Fibroblast of lung (primary cell): ENCODE data around the gene KAT8. TPM values are rescaled to one million over a fixed set of nuclear protein-coding genes. Genes with fewer than 3 reads are reported as not detected.

Experiments used
- DNase-seq, 2 donors: peaks; one replicate each; pipeline versions ENCODE4 v3.0.0 to v3.0.0-alpha.2; 2010; ENCODE audit warnings: low read depth in 2 of 2
- H2AFZ ChIP-seq: 2 replicates; pipeline ENCODE4 v1.5.1; 2012; ENCODE audit warnings: low read length, control low read depth, inconsistent platforms
- H3K27ac ChIP-seq: 2 replicates; pipeline ENCODE4 v1.5.1; 2011; ENCODE audit warnings: low read length, control low read depth; ENCODE audit not compliant: insufficient read depth
- H3K27me3 ChIP-seq: 2 replicates; pipeline ENCODE4 v1.5.1; 2011; ENCODE audit warnings: mild to moderate bottlenecking, low read length; ENCODE audit not compliant: control insufficient read depth, insufficient read depth
- H3K36me3 ChIP-seq: 2 replicates; pipeline ENCODE4 v1.5.1; 2011; ENCODE audit warnings: low read length; ENCODE audit not compliant: control insufficient read depth, insufficient read depth
- H3K4me1 ChIP-seq: 2 replicates; pipeline ENCODE4 v1.5.1; 2011; ENCODE audit warnings: low read length; ENCODE audit not compliant: control insufficient read depth, insufficient read depth; ENCODE audit errors: extremely low read depth
- H3K4me2 ChIP-seq: 2 replicates; pipeline ENCODE4 v1.5.1; 2011; ENCODE audit warnings: low read length, control low read depth; ENCODE audit not compliant: insufficient read depth; ENCODE audit errors: extremely low read depth
- H3K4me3 ChIP-seq, 4 experiments: fragments of 200-600 bp in 1 of 4; sonication (generic) in 1 of 4; replicated peaks in 1 of 4; 2 replicates each; pipeline ENCODE4 v1.5.1; 2011 to 2016; ENCODE audit warnings: low read length in 4 of 4, low read depth in 3 of 4, mild to moderate bottlenecking in 3 of 4, control low read depth in 2 of 4, inconsistent platforms in 1 of 4, mixed read lengths in 1 of 4; ENCODE audit not compliant: insufficient read depth in 1 of 4; ENCODE audit errors: control extremely low read depth in 1 of 4
- H3K79me2 ChIP-seq: 2 replicates; pipeline ENCODE4 v1.5.1; 2012; ENCODE audit warnings: mild to moderate bottlenecking, low read length, inconsistent platforms; ENCODE audit not compliant: control insufficient read depth, insufficient read depth
- H3K9ac ChIP-seq: 2 replicates; pipeline ENCODE4 v1.5.1; 2011; ENCODE audit warnings: mild to moderate bottlenecking, low read length, control low read depth; ENCODE audit not compliant: insufficient read depth
- H3K9me3 ChIP-seq: 2 replicates; pipeline ENCODE4 v1.5.1; 2012; ENCODE audit warnings: low read depth, low read length; ENCODE audit not compliant: control insufficient read depth, insufficient read depth
- H4K20me1 ChIP-seq: 2 replicates; pipeline ENCODE4 v1.5.1; 2011; ENCODE audit warnings: low read length; ENCODE audit not compliant: control insufficient read depth, insufficient read depth; ENCODE audit errors: extremely low read depth
- CTCF ChIP-seq, 2 donors: IDR thresholded peaks in 1 of 2; conservative IDR thresholded peaks in 1 of 2; 1 replicate in 1 of 2; 2 replicates in 1 of 2; pipeline ENCODE4 v1.5.1; 2011 to 2012; ENCODE audit warnings: low read length in 2 of 2, control low read depth in 1 of 2, inconsistent platforms in 1 of 2, low read depth in 1 of 2, mild to moderate bottlenecking in 1 of 2
- EZH2 ChIP-seq: IDR thresholded peaks from 2 replicates; pipeline ENCODE4 v1.5.1; 2012; ENCODE audit warnings: low read length, control low read depth, mild to moderate bottlenecking; ENCODE audit errors: missing control alignments
- polyA plus RNA-seq, 2 donors: library from polyadenylated mRNA; depleted of rRNA in 1 of 2; stranded (reverse) in 1 of 2; unstranded in 1 of 2; fragments of >200 nt; gene quantifications; 2 replicates each; pipeline ENCODE4 v1.2.1, GENCODE V29; 2011 to 2012; ENCODE audit warnings: missing spikeins in 1 of 2
- total RNA-seq: library from RNA; depleted of rRNA; stranded (reverse); fragments of >200 nt; gene quantifications from 2 replicates; pipeline ENCODE4 v1.2.1, GENCODE V29; 2014

The KAT8 gene
- total and polyA plus RNA-seq, 2 donors (not counting 1 experiment from before 2014, with no cell fraction given) = 23.9 to 30.4 TPM

- Histone ChIP-seq H3K27ac (no peak overlapping the region), H3K9me3 (no peaks in the 10 kb centered on the region), H2AFZ (no peak overlapping the region), H3K36me3 (peaks cover 7% of the 10 kb centered on the region), H3K4me1 (peaks cover 5% of the 10 kb centered on the region), H3K9ac (no peak overlapping the region), H3K27me3 (no peaks in the 10 kb centered on the region), H3K79me2 (peaks cover 15% of the 10 kb centered on the region), H3K4me2 (no peak overlapping the region), H4K20me1 (no peaks in the 10 kb centered on the region), H3K4me3 (no peak overlapping the region)
- no peak for DNase-seq
- TF ChIP-seq EZH2 (no peak), CTCF (conservative IDR thresholded peaks at IDR 0.05 in 1 of 2, IDR thresholded peaks at IDR 0.05 in 1 of 2; ENCODE audit: low read depth in 1 of 2, low read length in 2 of 2) (no peak)
These were observed 2.7 kb downstream of the KAT8 start for GRCh38 chr16:31120129-31120528.

GRCh38 chr16:31125844-31126243 lies 8.4 kb downstream of the KAT8 start:
- H3K27ac ChIP-seq = no peak overlapping the region
- peaks cover 3% of the 10 kb centered on the region for H3K36me3 ChIP-seq
- no peak for DNase-seq
- TF ChIP-seq EZH2 = no peak
- TF ChIP-seq CTCF (conservative IDR thresholded peaks at IDR 0.05 in 1 of 2, IDR thresholded peaks at IDR 0.05 in 1 of 2; ENCODE audit: low read depth in 1 of 2, low read length in 2 of 2) = no peak
- H3K4me2 ChIP-seq = no peak overlapping the region
- H4K20me1 ChIP-seq = no peaks in the 10 kb centered on the region
- H3K4me1 ChIP-seq = no peaks in the 10 kb centered on the region
- H3K79me2 ChIP-seq = no peaks in the 10 kb centered on the region
- no peaks in the 10 kb centered on the region for H3K27me3 ChIP-seq
- H3K4me3 ChIP-seq = no peak overlapping the region
- no peak overlapping the region for H2AFZ ChIP-seq
- no peaks in the 10 kb centered on the region for H3K9me3 ChIP-seq
- H3K9ac ChIP-seq = no peak overlapping the region

- TF ChIP-seq EZH2 (no peak), CTCF (conservative IDR thresholded peaks at IDR 0.05 in 1 of 2, IDR thresholded peaks at IDR 0.05 in 1 of 2; ENCODE audit: low read depth in 1 of 2, low read length in 2 of 2) (no peak)
- DNase-seq = no peak
- no peak overlapping the region for H3K4me2 ChIP-seq
- no peak overlapping the region for H3K27ac ChIP-seq
- no peak overlapping the region for H3K9ac ChIP-seq
- H3K9me3 ChIP-seq = no peaks in the 10 kb centered on the region
- H3K27me3 ChIP-seq = no peaks in the 10 kb centered on the region
- no peaks in the 10 kb centered on the region for H3K79me2 ChIP-seq
- H4K20me1 ChIP-seq = no peaks in the 10 kb centered on the region
- no peak overlapping the region for H2AFZ ChIP-seq
- no peaks in the 10 kb centered on the region for H3K4me1 ChIP-seq
- H3K4me3 ChIP-seq = no peak overlapping the region
- peaks cover 4% of the 10 kb centered on the region for H3K36me3 ChIP-seq
These were observed 9.7 kb downstream of the KAT8 start for GRCh38 chr16:31127182-31127581.
